GM12892 (cell line): ENCODE results near the gene BPIFB2. TPM values are rescaled to one million over a fixed set of nuclear protein-coding genes. Genes with fewer than 3 reads are reported as not detected.
"Not testable (repeated sequence)": the region's sequence is repeated elsewhere in the genome, so short reads cannot be mapped to it uniquely, and the experiment has no call there.

ENCODE experiments used
- DNase-seq: peaks from one replicate; pipeline ENCODE4 v3.0.0; 2011; ENCODE audit not compliant: insufficient read length
- FAIRE-seq: peaks from 2 replicates; lab custom pipeline; 2011; peaks lifted over from hg19 to GRCh38; lab: Jason Lieb, UNC
- POLR2A ChIP-seq: IDR thresholded peaks from 2 replicates; pipeline ENCODE4 v1.6.1; 2011; ENCODE audit warnings: low read depth, low read length, control low read depth
- POLR2AphosphoS5 ChIP-seq: IDR thresholded peaks from 2 replicates; pipeline ENCODE4 v1.6.1; 2011; ENCODE audit warnings: low read depth, low read length, control low read depth
- TAF1 ChIP-seq: IDR thresholded peaks from 2 replicates; pipeline ENCODE4 v1.6.1; 2011; ENCODE audit warnings: low read depth, mild to moderate bottlenecking, control low read depth, low read length, borderline replicate concordance
- polyA plus RNA-seq: library from polyadenylated mRNA; unstranded; fragments of >200 nt; gene quantifications from one replicate; pipeline ENCODE4 v1.2.1, GENCODE V29; 2012; ENCODE audit warnings: missing spikeins, inconsistent platforms; ENCODE audit not compliant: missing spikeins

The BPIFB2 gene
- not detected for polyA plus RNA-seq

DNA sequence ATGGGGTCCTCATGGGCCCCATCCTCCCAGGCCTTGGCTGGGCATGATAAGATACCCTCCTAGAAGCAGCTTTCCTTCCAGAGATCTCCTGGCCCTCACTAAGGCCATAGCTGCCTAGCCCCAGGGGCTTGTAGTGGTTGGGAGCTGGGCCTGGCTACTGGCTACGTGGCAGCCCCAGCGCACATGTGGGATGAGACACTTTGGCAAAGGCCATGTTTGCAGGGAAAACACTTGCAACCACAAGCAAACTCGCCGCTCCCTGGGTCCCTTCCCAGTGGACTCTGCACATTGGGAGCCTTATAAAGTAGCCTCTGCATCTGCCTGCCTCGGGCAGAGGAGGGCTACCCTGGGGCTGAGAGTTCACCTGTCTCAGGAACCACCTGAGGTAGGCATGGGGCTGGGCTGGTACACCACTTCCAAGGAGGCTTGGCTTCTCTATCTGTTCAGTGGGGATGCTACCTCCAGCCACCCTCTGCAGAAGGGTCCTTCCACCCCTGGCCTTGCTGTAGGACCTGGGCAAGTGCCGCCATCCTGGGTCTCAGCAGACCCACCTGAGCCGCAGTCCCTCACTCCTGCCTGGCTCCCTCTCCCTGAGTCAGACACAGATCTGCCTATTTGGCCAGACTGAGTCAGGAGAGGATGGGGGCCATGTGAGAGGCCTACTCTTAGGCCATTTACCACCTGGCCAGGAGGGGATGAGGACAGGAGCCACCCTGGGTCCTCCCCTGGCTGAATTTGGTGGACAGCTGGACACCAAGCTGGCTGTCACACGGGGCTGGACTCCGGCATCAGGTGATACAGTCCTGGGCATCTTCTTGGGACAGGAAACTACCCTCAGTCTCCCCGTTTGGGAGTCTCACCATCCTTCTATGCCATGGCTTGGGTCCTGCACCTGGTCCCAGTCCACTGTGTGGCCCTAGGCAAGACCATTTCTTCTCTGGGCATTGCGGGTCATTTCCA, at the start of gene BPIFB2:
Gene BPIFB2 (plus strand): TSS at position 329 of the 960 bp plus-strand sequence. CDS start 871 bp downstream, outside the sequence.
- no peak for TF ChIP-seq TAF1
- TF ChIP-seq POLR2A, result no peak
- no peak for TF ChIP-seq POLR2AphosphoS5
- FAIRE-seq, result no peak
- DNase-seq, result no peak

DNA sequence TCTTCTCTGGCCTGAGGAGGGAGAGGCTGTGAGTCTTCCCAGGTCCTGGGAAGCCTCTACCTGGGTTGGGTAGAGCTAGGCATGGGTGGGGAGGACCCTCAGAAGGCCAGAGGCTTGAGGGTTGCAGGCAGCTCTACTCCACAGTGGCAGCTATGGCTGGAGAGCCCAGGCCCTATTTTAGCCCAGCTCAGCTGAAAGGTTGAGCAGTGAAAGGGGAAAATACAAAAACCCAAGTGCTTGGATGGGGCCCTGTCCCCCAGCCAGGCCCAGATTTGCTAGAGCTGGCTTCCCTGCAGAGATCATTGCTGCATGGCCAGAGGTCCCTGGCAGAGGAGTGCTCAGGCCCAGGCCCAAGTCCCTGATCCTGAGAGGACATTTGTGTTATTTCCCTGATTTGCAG, 48.9 kb upstream of the BPIFB2 start:
- DNase-seq (no peak), FAIRE-seq (no peak)
- no peak for TF ChIP-seq TAF1
- no peak for TF ChIP-seq POLR2A
- TF ChIP-seq POLR2AphosphoS5, result no peak

DNA sequence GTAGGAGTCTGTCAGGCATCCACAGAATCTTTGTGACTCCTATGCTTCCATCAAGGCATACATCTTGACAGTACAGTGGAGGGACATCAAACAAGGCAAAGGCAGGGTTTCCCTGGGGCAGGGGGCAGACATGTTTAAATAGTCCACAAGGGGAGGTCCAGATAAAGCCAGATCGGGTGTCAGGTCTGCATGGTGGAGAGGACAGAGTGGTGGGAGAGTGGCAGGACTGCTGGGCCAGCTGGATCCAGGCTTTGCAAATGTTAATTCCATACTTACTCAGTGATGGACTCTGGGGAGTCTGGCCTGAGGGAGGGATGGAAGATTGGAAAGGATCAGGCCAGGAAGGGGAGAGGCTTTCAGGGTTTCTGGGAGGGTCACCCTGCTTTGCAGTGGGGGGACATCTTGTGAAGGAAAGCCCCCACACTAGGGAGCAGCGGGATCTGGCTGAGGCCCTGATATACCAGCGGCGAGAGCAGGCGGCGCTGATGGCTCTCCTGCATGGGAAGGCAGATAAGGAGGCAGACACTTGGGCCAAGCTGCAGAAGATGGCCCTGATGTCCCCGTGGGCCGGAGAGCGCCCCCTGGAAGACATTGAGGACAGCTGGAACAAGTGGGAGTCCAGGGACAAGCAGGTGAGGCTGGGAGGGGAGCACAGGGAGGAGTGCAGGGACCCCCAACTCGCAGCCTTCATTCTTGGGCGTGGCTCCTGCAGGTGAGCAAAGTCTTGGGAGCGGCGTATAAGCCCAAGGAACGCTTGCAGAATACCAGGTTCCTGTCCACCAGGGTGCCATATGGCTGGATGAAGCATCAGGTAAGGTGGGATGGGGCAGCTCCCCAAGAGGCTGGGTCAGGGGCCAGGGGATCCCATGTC, 47.9 kb upstream of the BPIFB2 start:
- DNase-seq (no peak), FAIRE-seq (no peak)
- TF ChIP-seq TAF1, result no peak
- no peak for TF ChIP-seq POLR2AphosphoS5
- no peak for TF ChIP-seq POLR2A

DNA sequence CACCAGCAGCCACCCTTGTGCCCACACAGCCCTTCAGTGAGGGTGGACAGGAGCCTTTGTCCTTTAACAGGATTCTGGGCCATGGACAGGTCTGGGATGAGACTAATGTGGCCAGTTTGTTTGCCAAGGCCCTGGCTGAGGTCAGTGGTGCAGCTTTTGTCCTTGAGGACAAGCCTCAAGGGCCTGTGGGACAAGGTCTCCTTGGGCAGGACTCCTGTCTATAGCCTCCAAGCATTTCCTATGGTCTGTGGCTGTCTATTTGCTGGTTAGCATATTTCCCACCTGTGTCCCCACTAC, 47.3 kb upstream of the BPIFB2 start:
- TF ChIP-seq POLR2A, result no peak
- no peak for TF ChIP-seq TAF1
- DNase-seq (no peak), FAIRE-seq (no peak)

GRCh38 chr20:32960849-32961731, 46.4 kb upstream of the BPIFB2 start:
- no peak for FAIRE-seq
- no peak for TF ChIP-seq POLR2AphosphoS5
- TF ChIP-seq POLR2A, result no peak
- TF ChIP-seq TAF1, result no peak
- DNase-seq, result no peak

DNA sequence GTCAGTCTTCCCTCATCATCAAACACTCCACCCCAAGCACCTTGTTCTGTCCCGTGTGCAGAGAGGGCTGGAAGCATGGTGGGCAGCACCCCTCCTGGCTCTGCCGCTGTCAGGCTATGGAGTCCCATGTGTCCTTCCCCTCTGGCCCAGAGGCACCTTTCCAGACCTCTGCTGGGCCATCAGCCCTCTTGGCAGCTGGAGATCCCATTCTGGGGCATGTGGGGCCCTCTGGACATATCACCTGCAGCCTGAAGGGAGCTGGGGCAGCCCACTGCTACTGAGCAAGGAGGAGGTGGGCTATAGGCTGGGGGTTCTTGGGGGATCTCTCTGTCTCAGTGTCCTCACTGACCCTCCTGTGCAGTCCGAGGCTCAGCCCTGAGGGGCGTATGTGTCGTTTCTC, 45.5 kb upstream of the BPIFB2 start:
- TF ChIP-seq POLR2A, result no peak
- TF ChIP-seq POLR2AphosphoS5, result no peak
- TF ChIP-seq TAF1, result no peak
- DNase-seq, result no peak
- FAIRE-seq, result no peak

- not testable (repeated sequence) for FAIRE-seq, DNase-seq
Observed at GRCh38 chr20:32962646-32963045, 44.9 kb upstream of the BPIFB2 start.

DNA sequence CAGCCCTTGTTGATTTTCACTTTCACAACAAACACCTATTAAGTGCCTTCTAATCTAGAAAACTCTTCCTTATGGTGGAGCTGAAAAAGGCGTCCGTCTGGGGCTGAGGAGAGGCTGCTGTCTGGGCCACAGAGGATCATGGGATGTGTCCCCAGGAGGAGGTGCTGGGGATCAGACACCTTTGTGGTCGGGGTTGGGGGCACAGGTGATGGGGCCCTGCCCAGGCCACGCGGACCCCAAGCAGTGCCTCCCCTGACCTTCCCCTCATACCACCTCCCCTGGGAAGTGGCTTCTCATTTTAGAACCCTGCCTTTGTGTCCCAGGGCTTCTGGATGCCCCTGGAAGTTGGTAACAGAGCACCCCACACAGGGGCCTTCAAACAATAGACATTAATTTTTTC, 44.3 kb upstream of the BPIFB2 start:
- FAIRE-seq (no peak), DNase-seq (no peak)
- TF ChIP-seq POLR2AphosphoS5 (no peak), POLR2A (no peak), TAF1 (no peak)

GRCh38 chr20:32964575-32964974, 42.9 kb upstream of the BPIFB2 start:
- DNase-seq (no peak), FAIRE-seq (no peak)
- TF ChIP-seq POLR2AphosphoS5 (no peak), POLR2A (no peak), TAF1 (no peak)

DNA sequence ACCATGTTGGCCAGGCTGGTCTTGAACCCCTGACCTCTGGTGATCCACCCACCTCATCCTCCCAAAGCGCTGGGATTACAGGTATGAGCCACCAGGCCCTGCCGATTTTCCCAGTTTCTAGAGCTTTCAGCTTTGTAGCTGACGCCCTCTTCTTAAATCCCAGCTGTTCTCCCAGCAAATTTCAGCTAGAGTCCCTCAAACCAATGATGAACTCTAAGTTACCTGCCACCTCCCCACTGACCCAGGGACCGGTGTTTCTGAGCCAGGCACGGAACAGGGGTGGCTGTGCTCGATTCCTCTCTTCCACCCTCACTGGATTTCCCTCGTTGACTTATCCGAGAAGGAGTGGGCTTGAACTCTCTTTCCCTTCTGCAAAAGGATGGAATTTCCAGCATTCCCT, 42.4 kb upstream of the BPIFB2 start:
- no peak for TF ChIP-seq POLR2AphosphoS5
- TF ChIP-seq TAF1, result no peak
- no peak for TF ChIP-seq POLR2A
- FAIRE-seq, result no peak
- DNase-seq, result no peak

- FAIRE-seq, result no peak
- no peak for DNase-seq
- TF ChIP-seq POLR2AphosphoS5, result no peak
- TF ChIP-seq TAF1, result no peak
- TF ChIP-seq POLR2A, result no peak
Observed at GRCh38 chr20:32965581-32966373, 41.7 kb upstream of the BPIFB2 start.
